ENCODE results near the gene NME2. TPM values are rescaled to one million over a fixed set of nuclear protein-coding genes. Genes with fewer than 3 reads are reported as not detected.

NME2 gene
- total and polyA plus RNA-seq, 2 of the 8 experiments (the other 6 are each of a cell fraction or from before 2014, with no cell fraction given), result 827 to 929 TPM

GRCh38 chr17:51147650-51148049 lies 18.6 kb upstream of the NME2 start:
- Histone ChIP-seq H2BK5ac (ENCODE audit: low read depth, low read length) (no peak overlapping the region), H3K9me3 (ENCODE audit: insufficient read depth in 2 of 2, low read depth in 1 of 2, low read length in 1 of 2) (no peaks in the 10 kb centered on the region), H3K56ac (replicated peaks; ENCODE audit: insufficient read length, low read depth, low read length) (no peak overlapping the region), H4K20me1 (replicated peaks in 1 of 2; ENCODE audit: control insufficient read depth in 1 of 2, insufficient read depth in 2 of 2, low read length in 2 of 2) (no peaks in the 10 kb centered on the region), H3K27ac (ENCODE audit: low read depth, low read length) (no peak overlapping the region), H3K4ac (replicated peaks; ENCODE audit: insufficient read length, low read depth, low read length) (no peak overlapping the region), H2BK12ac (ENCODE audit: low read depth, low read length) (no peak overlapping the region), H3K36me3 (ENCODE audit: control insufficient read depth in 2 of 4, insufficient read depth in 4 of 4, low read length in 3 of 4) (no peaks in the 10 kb centered on the region), H2BK15ac (ENCODE audit: low read length) (no peak overlapping the region), H3K23ac (ENCODE audit: insufficient read length) (no peak overlapping the region), H2BK120ac (replicated peaks; ENCODE audit: low read depth, low read length) (no peak overlapping the region), H3K79me2 (ENCODE audit: control insufficient read depth in 1 of 2, insufficient read depth in 2 of 2, low read length in 2 of 2) (no peaks in the 10 kb centered on the region), H3K4me1 (replicated peaks in 1 of 4; ENCODE audit: control insufficient read depth in 3 of 4, insufficient read depth in 4 of 4, low read length in 3 of 4) (peaks cover 0 to 2% (median under 1%) of the 10 kb centered on the region in 4 experiments; a peak in 1 of 7 replicates), H4K91ac (replicated peaks; ENCODE audit: insufficient read length, low read length) (no peak overlapping the region), H2AK5ac (ENCODE audit: low read depth, low read length) (no peak overlapping the region), H3K27me3 (replicated peaks in 1 of 4; ENCODE audit: control insufficient read depth in 3 of 4, extremely low read depth in 1 of 4, insufficient read depth in 3 of 4, low read length in 3 of 4) (no peaks in the 10 kb centered on the region), H2AFZ (ENCODE audit: low read length) (no peak overlapping the region), H3K79me1 (ENCODE audit: low read depth, low read length) (no peaks in the 10 kb centered on the region), H3K18ac (ENCODE audit: extremely low read depth, low read length) (no peak overlapping the region), H3K14ac (ENCODE audit: insufficient read length) (no peak overlapping the region), H3K4me3 (ENCODE audit: extremely low read depth in 1 of 4, insufficient read depth in 2 of 4, low read depth in 3 of 4, low read length in 4 of 4) (no peak overlapping the region), H3K9ac (replicated peaks in 1 of 4; ENCODE audit: extremely low read depth in 1 of 4, low read depth in 3 of 4, low read length in 3 of 4) (no peak overlapping the region), H3K4me2 (ENCODE audit: insufficient read depth in 1 of 2, low read depth in 2 of 2, low read length in 2 of 2) (no peak overlapping the region), H3K23me2 (ENCODE audit: low read depth, low read length) (no peaks in the 10 kb centered on the region), H2BK20ac (ENCODE audit: low read length) (no peak overlapping the region), H4K5ac (ENCODE audit: insufficient read length, low read depth, low read length) (no peak overlapping the region), H4K8ac (ENCODE audit: extremely low read depth, insufficient read depth, low read length) (no peak overlapping the region)
- ChIA-PET CTCF (ENCODE audit: partially characterized antibody) (interaction anchor here (1.0 to 1.3 kb wide), 2 partner anchors 25 to 148 kb away, joined by 3 read pairs; no protein-coding TSS in a partner anchor), POLR2A (ENCODE audit: partially characterized antibody) (no interaction called here)
- DNase-seq (ENCODE audit: low read depth in 1 of 2, low spot score in 2 of 2), result no peak
- FAIRE-seq, result no peak
- TF ChIP-seq EP300 (IDR thresholded peaks at IDR 0.05; ENCODE audit: borderline replicate concordance in 1 of 2, low read depth in 2 of 2, low read length in 2 of 2) (no peak), SIX5 (IDR thresholded peaks at IDR 0.05; ENCODE audit: low read depth, low read length) (no peak), RAD21 (IDR thresholded peaks at IDR 0.05 in 1 of 2, conservative IDR thresholded peaks at IDR 0.05 in 1 of 2; ENCODE audit: low read depth in 2 of 2, low read length in 2 of 2) (no peak), BCL11A (IDR thresholded peaks at IDR 0.05; ENCODE audit: low read depth in 2 of 2, low read length in 2 of 2) (no peak), TCF12 (IDR thresholded peaks at IDR 0.05; ENCODE audit: low read depth, low read length) (no peak), FOSL1 (IDR thresholded peaks at IDR 0.05; ENCODE audit: insufficient read depth, low read depth, low read length) (no peak), GTF2F1 (IDR thresholded peaks at IDR 0.05; ENCODE audit: borderline replicate concordance, low read depth, low read length) (no peak), CEBPB (IDR thresholded peaks at IDR 0.05; ENCODE audit: low read depth, low read length) (no peak), JUN (IDR thresholded peaks at IDR 0.05; ENCODE audit: low read depth, low read length) (no peak), SIN3A (conservative IDR thresholded peaks at IDR 0.05 in 1 of 2, IDR thresholded peaks at IDR 0.05 in 1 of 2; ENCODE audit: low read depth in 1 of 2, low read length in 2 of 2) (no peak), GABPA (IDR thresholded peaks at IDR 0.05; ENCODE audit: borderline replicate concordance, insufficient read depth, low read length) (no peak), TBP (IDR thresholded peaks at IDR 0.05; ENCODE audit: low read depth, low read length) (no peak)
- TF ChIP-seq, protein P1, sequence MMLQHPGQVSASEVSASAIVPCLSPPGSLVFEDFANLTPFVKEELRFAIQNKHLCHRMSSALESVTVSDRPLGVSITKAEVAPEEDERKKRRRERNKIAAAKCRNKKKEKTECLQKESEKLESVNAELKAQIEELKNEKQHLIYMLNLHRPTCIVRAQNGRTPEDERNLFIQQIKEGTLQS (IDR thresholded peaks at IDR 0.05; ENCODE audit: insufficient read depth, low read depth, low read length), result no peak
- WGBS, 2 experiments (ENCODE audit: extremely low coverage in 1 of 2, insufficient coverage in 1 of 2, insufficient read length in 1 of 2, insufficient replicate concordance in 2 of 2, low coverage in 1 of 2, low lambda C conversion rate in 2 of 2, missing lambda C conversion rate in 1 of 2), result 91% methylated on average over 4 of the region's 4 CpGs; no CpG with 5 or more reads in 1 of the 2 experiments

Measured in H1 (cell line).